Mesenteric fat pad (tissue), 1 donor: Measurements from ENCODE around the gene IMP4. TPM values are rescaled to one million over a fixed set of nuclear protein-coding genes. Genes with fewer than 3 reads are reported as not detected.
A peak's percentile ranks its signal among the peaks of the same experiment; 100 is the strongest.

ENCODE experiments used
- DNase-seq: peaks from one replicate; pipeline ENCODE4 v3.0.0-alpha.2; 2020; ENCODE audit warnings: low spot score
- total RNA-seq: library from RNA; stranded (reverse); fragmentation: NEBNext Ultra II Directional; extraction: Animal tissue kit (Norgen Biotek cat#: 25700); gene quantifications from one replicate; pipeline ENCODE4 v1.2.1, GENCODE V29; 2021
- donor health status: DM: yes; HTN: yes; CAD: no.

The IMP4 gene
- total RNA-seq, 1 donor from 2014 or later, result 104 TPM

GRCh38 chr2:130336150-130336876 lies 6.4 kb upstream of the IMP4 start:
- DNase-seq, result no peak

- peak; percentile 94 for DNase-seq
Observed at GRCh38 chr2:130336877-130337734, 5.6 kb upstream of the IMP4 start.

GRCh38 chr2:130337735-130338325 lies 4.9 kb upstream of the IMP4 start:
- no peak for DNase-seq

DNA sequence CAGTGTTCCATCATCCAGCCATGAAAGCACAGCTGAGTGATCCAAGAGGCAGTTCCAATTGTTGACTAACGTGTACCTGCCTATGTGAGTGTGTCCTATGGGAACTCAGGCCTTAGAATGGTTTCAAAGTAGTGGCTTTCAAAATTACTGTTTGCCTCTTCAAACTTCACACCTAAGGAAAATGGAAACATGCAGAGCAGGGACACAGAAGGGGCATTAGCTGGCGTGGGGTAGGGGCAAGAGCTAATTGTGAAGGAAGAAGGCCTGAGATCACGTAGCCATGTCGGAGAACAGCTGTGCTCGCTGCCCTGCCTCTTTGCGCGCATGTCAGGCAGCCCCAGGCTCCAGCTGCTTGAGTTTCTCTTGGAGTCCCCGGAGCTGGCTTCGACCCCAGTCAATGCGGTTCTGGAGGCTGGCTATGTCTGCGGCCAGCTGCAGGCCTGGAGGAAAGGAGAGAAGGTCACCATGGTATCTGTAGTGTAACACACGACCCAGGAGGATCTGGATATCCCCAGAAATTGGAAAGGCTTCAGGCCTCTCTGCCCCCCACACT lies 3.8 kb upstream of the IMP4 start:
- no peak for DNase-seq

- no peak for DNase-seq
Observed at GRCh38 chr2:130339885-130340745, 2.6 kb upstream of the IMP4 start.

DNA sequence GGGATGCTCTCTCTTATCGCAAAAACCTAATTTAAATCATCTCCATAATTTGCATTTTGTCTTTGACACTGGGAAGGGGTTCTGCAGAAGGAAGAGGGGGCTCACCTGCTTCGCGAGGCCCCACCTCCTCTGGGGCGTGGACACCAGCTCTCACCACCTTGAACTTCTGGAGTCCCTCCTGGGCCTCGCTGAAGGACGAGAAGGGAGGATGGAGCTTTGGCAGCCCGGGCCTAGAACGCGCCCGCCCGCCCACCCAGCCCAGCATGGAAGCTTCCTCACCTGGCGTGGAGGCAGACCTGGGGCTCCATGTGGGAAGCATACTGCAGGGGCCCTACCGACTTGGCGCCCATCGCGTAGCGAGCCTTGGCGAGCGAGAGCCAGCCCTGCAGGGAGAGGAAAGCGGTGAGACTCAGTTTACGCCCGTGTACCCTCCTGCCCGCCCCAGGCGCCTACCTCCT lies 1.1 kb upstream of the IMP4 start:
- no peak for DNase-seq

GRCh38 chr2:130342020-130342532 lies 621 bp upstream of the IMP4 start:
- no peak for DNase-seq

DNA sequence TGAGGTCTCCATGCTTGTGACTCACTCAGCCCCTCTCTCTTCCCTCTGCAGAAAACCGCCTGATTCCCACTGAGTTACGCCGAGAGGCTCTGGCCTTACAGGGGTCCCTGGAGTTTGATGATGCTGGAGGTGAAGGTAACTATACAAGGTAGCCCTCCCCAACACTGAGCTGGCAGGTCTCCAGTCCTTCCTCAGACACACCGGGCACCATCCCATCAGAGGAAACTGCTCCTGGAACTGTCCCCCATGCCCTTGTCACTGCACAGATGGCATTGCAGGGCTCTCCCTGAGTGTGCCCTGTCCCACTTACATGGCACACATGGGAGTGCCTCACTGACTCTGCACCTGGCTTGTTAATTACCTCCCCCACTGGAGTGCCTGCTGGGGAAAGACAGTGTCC lies 1.9 kb downstream of the IMP4 start:
- DNase-seq, result no peak

- DNase-seq, result no peak
Observed at GRCh38 chr2:130345091-130345490, 2.4 kb downstream of the IMP4 start.

DNA sequence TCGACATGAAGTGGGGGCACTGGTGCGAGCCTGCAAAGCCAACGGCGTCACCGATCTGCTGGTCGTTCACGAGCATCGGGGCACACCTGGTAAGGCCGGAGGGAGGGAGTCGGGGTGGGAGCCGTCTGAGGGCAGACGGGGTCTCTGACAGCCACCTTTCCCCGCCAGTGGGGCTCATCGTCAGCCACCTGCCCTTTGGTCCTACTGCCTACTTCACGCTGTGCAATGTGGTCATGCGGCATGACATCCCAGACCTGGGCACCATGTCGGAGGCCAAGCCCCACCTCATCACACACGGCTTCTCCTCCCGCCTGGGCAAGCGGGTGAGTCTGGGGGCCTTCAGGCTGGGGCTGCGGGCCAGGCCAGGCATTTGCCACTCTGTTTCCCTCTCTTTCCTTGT lies 2.9 kb downstream of the IMP4 start:
- DNase-seq, result no peak

DNA sequence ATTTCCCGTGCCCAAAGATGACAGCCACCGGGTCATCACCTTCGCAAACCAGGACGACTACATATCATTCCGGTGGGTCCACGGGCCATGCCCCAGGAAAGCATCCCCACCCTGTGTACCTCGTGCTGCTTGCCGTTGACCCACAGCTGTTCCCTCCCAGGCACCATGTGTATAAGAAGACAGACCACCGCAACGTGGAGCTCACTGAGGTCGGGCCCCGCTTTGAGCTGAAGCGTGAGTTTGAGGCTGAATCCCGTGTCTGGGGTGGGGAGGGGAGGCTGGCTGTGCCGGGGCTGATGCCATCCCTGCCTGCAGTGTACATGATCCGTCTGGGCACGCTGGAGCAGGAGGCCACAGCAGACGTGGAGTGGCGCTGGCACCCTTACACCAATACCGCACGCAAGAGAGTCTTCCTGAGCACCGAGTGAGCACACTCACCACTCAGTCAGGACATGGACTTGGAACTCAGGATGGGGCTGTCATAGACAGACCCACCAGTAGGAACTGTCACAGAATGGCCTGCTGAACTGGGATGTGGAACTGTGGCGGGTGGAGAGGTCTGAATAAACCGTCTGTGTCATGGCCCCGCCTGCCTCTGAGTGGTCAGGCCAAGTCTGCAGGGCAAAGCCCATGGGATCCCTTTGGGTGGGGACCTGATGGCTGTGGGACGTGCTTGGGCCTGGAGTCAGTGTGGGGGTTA lies 3.5 kb downstream of the IMP4 start:
- no peak for DNase-seq

GRCh38 chr2:130346741-130347066 lies 4.0 kb downstream of the IMP4 start:
- no peak for DNase-seq

GRCh38 chr2:130347220-130347925 lies 4.7 kb downstream of the IMP4 start:
- no peak for DNase-seq

GRCh38 chr2:130349174-130349573 lies 6.5 kb downstream of the IMP4 start:
- DNase-seq, result no peak

GRCh38 chr2:130351711-130352110 lies 9.0 kb downstream of the IMP4 start:
- DNase-seq, result no peak

DNA sequence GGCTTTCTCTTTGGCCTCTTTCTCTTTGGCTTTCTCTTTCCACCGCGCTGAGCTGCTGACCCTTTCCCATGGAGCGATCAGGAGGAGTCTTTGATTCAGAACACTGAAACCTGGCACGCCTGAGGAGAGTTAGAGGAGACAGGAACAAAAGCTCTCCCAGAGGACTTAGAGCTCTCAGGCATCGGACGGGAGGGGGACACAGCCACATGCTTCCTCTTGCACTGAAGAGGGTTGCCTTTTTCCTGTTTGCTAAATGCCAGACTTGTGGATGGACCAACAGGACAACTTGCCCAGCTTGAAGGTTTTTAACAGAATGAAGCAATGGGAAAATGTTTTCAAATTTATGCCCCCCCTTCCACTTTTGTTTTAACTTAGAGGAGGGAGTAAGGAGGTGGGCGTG lies 9.5 kb downstream of the IMP4 start:
- DNase-seq, result no peak

DNA sequence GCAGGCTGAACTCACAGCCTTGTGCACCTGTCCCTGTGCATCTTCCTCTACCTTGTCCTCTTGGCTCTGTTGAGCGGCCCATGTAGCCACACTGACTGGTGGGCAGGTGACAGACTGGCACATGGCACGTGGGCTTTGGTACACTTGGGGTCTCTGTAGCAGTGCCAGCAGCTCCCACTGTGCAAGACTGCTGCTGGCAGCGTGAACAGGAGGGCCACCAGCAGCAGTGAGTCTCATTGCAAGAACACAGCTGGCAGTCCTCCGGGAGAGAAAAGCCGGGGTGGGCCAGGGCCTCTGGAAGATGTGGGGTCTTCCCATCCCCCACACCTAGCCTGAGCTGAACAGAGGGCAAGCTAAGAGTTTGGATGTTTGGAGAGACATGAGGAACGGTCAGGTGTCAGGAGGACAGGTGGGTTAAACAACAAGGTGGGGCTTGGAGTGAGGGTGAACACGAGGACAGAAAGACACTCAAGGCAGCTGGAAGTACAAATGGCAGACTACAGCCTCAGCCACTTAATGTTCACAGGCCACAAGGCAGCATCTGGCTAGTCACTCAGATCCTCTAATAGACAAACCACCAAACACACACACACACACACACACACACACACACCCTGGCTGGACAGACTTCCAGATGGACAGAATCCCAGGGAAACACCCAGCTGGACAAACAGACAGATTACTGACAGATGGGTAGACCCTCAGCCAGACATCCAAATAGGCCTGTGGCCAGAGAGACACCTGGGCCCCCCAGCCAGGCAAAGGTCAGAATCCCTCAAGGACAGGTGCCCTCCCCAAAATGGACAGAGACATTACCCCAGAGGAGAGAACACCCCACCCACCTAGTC lies 10.8 kb downstream of the IMP4 start:
- no peak for DNase-seq

- DNase-seq, result no peak
Observed at GRCh38 chr2:130354139-130354428, 11.4 kb downstream of the IMP4 start.

GRCh38 chr2:130355172-130355577 lies 12.5 kb downstream of the IMP4 start:
- no peak for DNase-seq
